ENCODE results near the gene GSK3B. TPM values are rescaled to one million over a fixed set of nuclear protein-coding genes. Genes with fewer than 3 reads are reported as not detected.

The GSK3B gene
- total and polyA plus RNA-seq, 2 experiments from 2014 or later = 18.1 to 48.8 TPM

GRCh38 chr3:119898478-119899191 is 195.6 kb downstream of the GSK3B start:
- no peaks in the 10 kb centered on the region for H3K36me3 ChIP-seq (replicated peaks; ENCODE audit: insufficient read depth, low read depth)
- H3K9me2 ChIP-seq (replicated peaks; ENCODE audit: insufficient read depth) = no peaks in the 10 kb centered on the region
- no peak overlapping the region for H2AFZ ChIP-seq
- no peak overlapping the region for H3K27ac ChIP-seq
- no peaks in the 10 kb centered on the region for H4K20me1 ChIP-seq (ENCODE audit: insufficient read depth, poor library complexity, severe bottlenecking)
- H3K9me3 ChIP-seq (ENCODE audit: low read depth) = no peaks in the 10 kb centered on the region
- WGBS (ENCODE audit: low lambda C conversion rate, missing lambda C conversion rate) = 95% methylated on average over 6 of the region's 6 CpGs
- DNase-seq (ENCODE audit: low spot score) = no peak
- no peaks in the 10 kb centered on the region for H3K27me3 ChIP-seq
- no peak overlapping the region for H3K4me3 ChIP-seq
- no peak overlapping the region for H3K4me2 ChIP-seq
- H3K79me2 ChIP-seq = no peaks in the 10 kb centered on the region
- no peaks in the 10 kb centered on the region for H3K4me1 ChIP-seq (ENCODE audit: insufficient read depth)
- TF ChIP-seq EZH2phosphoT487 (IDR thresholded peaks at IDR 0.05; ENCODE audit: low read depth, severe bottlenecking, unreplicated experiment) (no peak), EZH2 (IDR thresholded peaks at IDR 0.05; ENCODE audit: borderline replicate concordance) (no peak), CTCF (IDR thresholded peaks at IDR 0.05; ENCODE audit: poor library complexity) (no peak)

- H3K79me2 ChIP-seq = no peaks in the 10 kb centered on the region
- no peak overlapping the region for H3K27ac ChIP-seq
- no peaks in the 10 kb centered on the region for H3K9me3 ChIP-seq (ENCODE audit: low read depth)
- H3K36me3 ChIP-seq (replicated peaks; ENCODE audit: insufficient read depth, low read depth) = no peaks in the 10 kb centered on the region
- H3K27me3 ChIP-seq = no peaks in the 10 kb centered on the region
- WGBS (ENCODE audit: low lambda C conversion rate, missing lambda C conversion rate) = 95% methylated on average over 2 of the region's 2 CpGs
- no peaks in the 10 kb centered on the region for H4K20me1 ChIP-seq (ENCODE audit: insufficient read depth, poor library complexity, severe bottlenecking)
- no peaks in the 10 kb centered on the region for H3K4me1 ChIP-seq (ENCODE audit: insufficient read depth)
- no peak overlapping the region for H2AFZ ChIP-seq
- H3K4me2 ChIP-seq = no peak overlapping the region
- no peak for TF ChIP-seq EZH2 (IDR thresholded peaks at IDR 0.05; ENCODE audit: borderline replicate concordance)
- TF ChIP-seq CTCF (IDR thresholded peaks at IDR 0.05; ENCODE audit: poor library complexity) = no peak
- no peak for TF ChIP-seq EZH2phosphoT487 (IDR thresholded peaks at IDR 0.05; ENCODE audit: low read depth, severe bottlenecking, unreplicated experiment)
- no peak overlapping the region for H3K4me3 ChIP-seq
- H3K9me2 ChIP-seq (replicated peaks; ENCODE audit: insufficient read depth) = no peaks in the 10 kb centered on the region
- DNase-seq (ENCODE audit: low spot score) = no peak
Measured at GRCh38 chr3:119894195-119894594, 200.1 kb downstream of the GSK3B start.

- H3K27me3 ChIP-seq = no peaks in the 10 kb centered on the region
- H3K4me3 ChIP-seq = no peak overlapping the region
- H3K9me3 ChIP-seq (ENCODE audit: low read depth) = no peaks in the 10 kb centered on the region
- H3K79me2 ChIP-seq = no peaks in the 10 kb centered on the region
- DNase-seq (ENCODE audit: low spot score) = no peak
- no peak overlapping the region for H2AFZ ChIP-seq
- no peaks in the 10 kb centered on the region for H3K36me3 ChIP-seq (replicated peaks; ENCODE audit: insufficient read depth, low read depth)
- no peaks in the 10 kb centered on the region for H4K20me1 ChIP-seq (ENCODE audit: insufficient read depth, poor library complexity, severe bottlenecking)
- no peak overlapping the region for H3K27ac ChIP-seq
- WGBS (ENCODE audit: low lambda C conversion rate, missing lambda C conversion rate) = 88% methylated on average over 1 of the region's 1 CpG
- H3K4me1 ChIP-seq (ENCODE audit: insufficient read depth) = no peaks in the 10 kb centered on the region
- TF ChIP-seq EZH2phosphoT487 (IDR thresholded peaks at IDR 0.05; ENCODE audit: low read depth, severe bottlenecking, unreplicated experiment) (no peak), EZH2 (IDR thresholded peaks at IDR 0.05; ENCODE audit: borderline replicate concordance) (no peak), CTCF (IDR thresholded peaks at IDR 0.05; ENCODE audit: poor library complexity) (no peak)
- H3K9me2 ChIP-seq (replicated peaks; ENCODE audit: insufficient read depth) = no peaks in the 10 kb centered on the region
- H3K4me2 ChIP-seq = no peak overlapping the region
Measured at GRCh38 chr3:119893769-119894168, 200.5 kb downstream of the GSK3B start.

Measured in hepatocyte (in vitro differentiated cells).